Vagina (tissue), 2 donors: ENCODE measurements around the gene CFAP221.

ENCODE experiments used
- POLR2AphosphoS5 ChIP-seq, 2 donors: sonication (generic); formaldehyde crosslinking; IDR thresholded peaks; one replicate each; pipeline ENCODE4 v1.9.0; 2017; ENCODE audit warnings: antibody characterized with exemption in 2 of 2, mild to moderate bottlenecking in 2 of 2, low read depth in 1 of 2; ENCODE audit not compliant: insufficient read depth in 1 of 2
- TF ChIP-seq, protein P1 (sequence below), 3 experiments: fragments of 450-650 bp in 2 of 3; fragments of 200-600 bp in 1 of 3; sonication (generic) in 1 of 3; IDR thresholded peaks; one replicate each; pipeline ENCODE4 v1.5.1; 2017 to 2019; ENCODE audit warnings: antibody characterized with exemption in 3 of 3, mild to moderate bottlenecking in 2 of 3, moderate library complexity in 2 of 3

DNA sequence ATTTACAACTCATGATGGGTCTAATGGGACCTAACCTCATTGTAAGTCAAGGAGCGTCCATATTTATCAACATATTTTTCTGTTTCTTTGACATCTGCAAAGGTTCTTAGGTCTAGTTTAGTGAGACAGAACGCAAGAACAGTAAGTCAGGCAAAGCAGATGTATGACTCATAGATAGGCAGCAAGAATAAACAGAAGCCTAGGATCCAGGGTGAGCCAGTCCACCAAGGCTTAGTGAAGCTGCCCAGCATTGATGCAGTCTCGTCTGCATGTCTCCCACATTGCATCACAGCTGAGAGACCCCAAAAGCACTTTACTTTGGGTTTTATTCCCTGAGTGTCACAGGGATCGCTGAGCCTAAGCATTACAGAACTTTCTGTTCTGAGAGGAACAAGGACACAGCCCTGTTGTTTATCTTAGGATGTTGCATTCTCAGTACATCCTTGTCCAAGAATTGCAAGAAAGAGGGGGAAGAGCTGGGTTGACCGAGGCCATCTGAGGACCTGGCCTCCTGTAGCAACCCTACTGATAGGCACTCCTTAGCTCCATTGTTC is 105.2 kb downstream of the CFAP221 start:
- TF ChIP-seq, protein P1, sequence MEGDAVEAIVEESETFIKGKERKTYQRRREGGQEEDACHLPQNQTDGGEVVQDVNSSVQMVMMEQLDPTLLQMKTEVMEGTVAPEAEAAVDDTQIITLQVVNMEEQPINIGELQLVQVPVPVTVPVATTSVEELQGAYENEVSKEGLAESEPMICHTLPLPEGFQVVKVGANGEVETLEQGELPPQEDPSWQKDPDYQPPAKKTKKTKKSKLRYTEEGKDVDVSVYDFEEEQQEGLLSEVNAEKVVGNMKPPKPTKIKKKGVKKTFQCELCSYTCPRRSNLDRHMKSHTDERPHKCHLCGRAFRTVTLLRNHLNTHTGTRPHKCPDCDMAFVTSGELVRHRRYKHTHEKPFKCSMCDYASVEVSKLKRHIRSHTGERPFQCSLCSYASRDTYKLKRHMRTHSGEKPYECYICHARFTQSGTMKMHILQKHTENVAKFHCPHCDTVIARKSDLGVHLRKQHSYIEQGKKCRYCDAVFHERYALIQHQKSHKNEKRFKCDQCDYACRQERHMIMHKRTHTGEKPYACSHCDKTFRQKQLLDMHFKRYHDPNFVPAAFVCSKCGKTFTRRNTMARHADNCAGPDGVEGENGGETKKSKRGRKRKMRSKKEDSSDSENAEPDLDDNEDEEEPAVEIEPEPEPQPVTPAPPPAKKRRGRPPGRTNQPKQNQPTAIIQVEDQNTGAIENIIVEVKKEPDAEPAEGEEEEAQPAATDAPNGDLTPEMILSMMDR (IDR thresholded peaks at IDR 0.05), result no peak
- no peak for TF ChIP-seq POLR2AphosphoS5 (IDR thresholded peaks at IDR 0.05; ENCODE audit: insufficient read depth in 1 of 2, low read depth in 1 of 2)
